ENCODE data around the gene GDF10.

Gene GDF10

DNA sequence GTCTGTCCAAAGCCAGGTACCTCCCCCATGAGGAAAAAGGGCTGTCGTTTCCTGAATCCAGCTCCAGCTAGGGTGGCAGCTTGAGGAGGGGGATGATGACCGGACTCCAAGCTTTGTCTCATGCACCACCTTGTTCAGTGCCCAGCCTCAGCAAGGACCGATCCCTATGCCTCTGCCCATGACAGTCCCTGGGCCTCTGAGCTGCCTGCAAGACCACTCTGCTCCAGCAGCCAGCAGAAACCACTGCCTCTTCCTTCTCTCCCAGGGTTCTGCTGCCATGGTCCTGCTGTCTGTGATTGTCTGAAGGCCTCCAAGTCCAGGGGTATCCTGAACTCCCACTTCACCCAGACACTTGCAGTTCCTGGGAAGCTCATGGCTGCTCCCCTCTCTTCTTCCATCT, 21.3 kb upstream of the GDF10 start:
- TF ChIP-seq, protein P1, sequence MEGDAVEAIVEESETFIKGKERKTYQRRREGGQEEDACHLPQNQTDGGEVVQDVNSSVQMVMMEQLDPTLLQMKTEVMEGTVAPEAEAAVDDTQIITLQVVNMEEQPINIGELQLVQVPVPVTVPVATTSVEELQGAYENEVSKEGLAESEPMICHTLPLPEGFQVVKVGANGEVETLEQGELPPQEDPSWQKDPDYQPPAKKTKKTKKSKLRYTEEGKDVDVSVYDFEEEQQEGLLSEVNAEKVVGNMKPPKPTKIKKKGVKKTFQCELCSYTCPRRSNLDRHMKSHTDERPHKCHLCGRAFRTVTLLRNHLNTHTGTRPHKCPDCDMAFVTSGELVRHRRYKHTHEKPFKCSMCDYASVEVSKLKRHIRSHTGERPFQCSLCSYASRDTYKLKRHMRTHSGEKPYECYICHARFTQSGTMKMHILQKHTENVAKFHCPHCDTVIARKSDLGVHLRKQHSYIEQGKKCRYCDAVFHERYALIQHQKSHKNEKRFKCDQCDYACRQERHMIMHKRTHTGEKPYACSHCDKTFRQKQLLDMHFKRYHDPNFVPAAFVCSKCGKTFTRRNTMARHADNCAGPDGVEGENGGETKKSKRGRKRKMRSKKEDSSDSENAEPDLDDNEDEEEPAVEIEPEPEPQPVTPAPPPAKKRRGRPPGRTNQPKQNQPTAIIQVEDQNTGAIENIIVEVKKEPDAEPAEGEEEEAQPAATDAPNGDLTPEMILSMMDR (IDR thresholded peaks at IDR 0.05; ENCODE audit: low read depth, low read length, missing control alignments), result no peak
- no peak for DNase-seq (ENCODE audit: low read depth)
- H3K4me3 ChIP-seq (ENCODE audit: low read depth, low read length), result no peak overlapping the region

DNA sequence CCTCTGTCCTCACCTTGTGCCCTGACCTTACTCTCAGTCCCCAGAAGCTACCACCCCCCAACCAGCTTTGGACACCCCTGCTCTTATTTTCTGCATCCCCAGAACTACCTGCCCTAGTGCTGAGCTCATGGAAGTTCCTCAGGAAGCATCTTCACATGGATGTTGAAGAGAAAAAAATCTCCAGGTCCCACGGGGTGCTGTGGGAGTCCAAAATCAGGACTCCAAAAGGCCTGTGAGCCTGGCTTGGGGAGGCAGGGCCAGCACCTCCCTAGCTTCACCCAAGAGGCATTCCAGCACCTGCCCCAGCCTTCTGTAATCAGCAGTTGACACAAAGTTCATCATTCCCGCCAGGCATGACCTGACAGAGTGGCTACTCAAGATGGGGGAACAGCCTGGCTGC, 20.7 kb upstream of the GDF10 start:
- no peak for DNase-seq (ENCODE audit: low read depth)
- TF ChIP-seq, protein P1 (IDR thresholded peaks at IDR 0.05; ENCODE audit: low read depth, low read length, missing control alignments), result no peak
- no peak overlapping the region for H3K4me3 ChIP-seq (ENCODE audit: low read depth, low read length)

DNA sequence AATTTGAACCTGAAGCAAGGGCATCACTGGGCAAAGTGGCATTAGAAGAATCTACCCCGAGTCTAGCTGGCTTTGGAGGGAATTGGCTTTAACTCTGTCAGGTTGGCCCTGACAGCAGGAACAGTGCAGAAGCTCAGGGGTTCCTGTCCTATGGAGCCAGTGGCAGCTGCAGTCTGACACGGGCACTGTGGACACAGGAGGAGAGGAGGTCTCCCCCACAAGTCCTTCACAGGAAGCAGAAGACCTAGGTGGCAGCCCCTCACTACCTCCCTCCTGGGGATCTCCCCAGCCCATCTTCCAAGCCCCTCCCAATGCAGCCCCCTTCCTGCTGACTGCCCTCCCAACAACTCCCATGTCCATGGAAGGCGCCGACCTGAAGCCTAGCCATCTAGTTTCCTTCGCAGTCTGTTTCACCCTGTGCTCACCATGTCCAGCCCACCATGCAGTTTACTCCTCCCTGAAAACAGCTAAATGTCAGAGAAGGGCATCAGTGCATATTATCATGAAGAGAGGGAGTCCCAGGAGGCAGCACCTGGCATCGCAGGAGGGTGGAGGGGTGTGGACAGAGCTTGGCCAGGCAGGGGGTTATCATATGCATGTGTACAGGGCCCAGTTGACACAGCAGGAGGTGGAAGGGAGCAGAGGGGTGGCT, 17.9 kb upstream of the GDF10 start:
- DNase-seq (ENCODE audit: low read depth), result no peak
- no peak overlapping the region for H3K4me3 ChIP-seq (ENCODE audit: low read depth, low read length)
- TF ChIP-seq, protein P1 (IDR thresholded peaks at IDR 0.05; ENCODE audit: low read depth, low read length, missing control alignments), result no peak

DNA sequence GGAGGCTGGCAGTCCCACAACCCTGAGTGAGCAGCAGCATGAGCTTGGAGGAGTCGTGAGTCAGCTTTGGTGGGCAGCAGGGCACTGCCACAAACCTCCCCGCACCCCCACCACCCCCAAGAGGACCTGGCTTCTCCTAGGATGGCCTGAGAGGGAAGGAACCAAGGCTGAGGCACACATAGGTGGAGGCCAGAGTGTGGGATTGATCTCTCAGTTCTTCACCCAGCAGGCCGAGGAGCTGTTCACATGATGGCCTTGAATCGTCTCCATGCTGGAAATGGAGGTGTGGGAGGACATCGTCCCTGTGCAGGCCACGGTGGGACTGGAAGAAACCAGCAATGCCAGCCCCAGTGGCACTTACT, 17.4 kb upstream of the GDF10 start:
- DNase-seq (ENCODE audit: low read depth), result no peak
- TF ChIP-seq, protein P1 (IDR thresholded peaks at IDR 0.05; ENCODE audit: low read depth, low read length, missing control alignments), result no peak
- H3K4me3 ChIP-seq (ENCODE audit: low read depth, low read length), result no peak overlapping the region

DNA sequence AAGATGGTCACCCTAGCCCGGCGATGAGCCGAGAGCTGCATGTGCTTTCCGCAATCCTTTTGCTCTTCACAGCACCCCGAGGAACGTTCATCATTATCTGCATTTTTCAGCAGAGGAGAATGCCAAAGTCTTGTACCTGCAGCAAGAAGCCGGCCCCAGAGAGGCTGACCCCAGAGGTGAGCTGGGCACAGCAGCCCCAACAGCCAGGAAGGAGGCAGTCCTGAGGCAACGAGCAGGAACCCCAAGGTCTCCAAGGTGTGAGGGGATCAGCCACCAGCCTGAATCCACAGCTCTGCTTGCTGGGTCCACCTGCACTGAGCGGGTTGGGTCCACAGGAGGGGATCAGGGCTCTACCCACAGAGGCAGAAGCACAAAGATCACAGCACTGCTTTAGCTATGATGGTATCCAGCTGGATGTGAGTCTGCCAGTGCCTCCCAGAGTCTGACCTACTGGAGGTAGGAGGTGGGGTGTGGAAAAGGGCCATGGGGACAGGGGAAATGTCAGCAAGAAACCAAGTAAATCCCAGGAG, 16.8 kb upstream of the GDF10 start:
- TF ChIP-seq, protein P1 (IDR thresholded peaks at IDR 0.05; ENCODE audit: low read depth, low read length, missing control alignments), result no peak
- DNase-seq (ENCODE audit: low read depth), result no peak
- H3K4me3 ChIP-seq (ENCODE audit: low read depth, low read length), result no peak overlapping the region

DNA sequence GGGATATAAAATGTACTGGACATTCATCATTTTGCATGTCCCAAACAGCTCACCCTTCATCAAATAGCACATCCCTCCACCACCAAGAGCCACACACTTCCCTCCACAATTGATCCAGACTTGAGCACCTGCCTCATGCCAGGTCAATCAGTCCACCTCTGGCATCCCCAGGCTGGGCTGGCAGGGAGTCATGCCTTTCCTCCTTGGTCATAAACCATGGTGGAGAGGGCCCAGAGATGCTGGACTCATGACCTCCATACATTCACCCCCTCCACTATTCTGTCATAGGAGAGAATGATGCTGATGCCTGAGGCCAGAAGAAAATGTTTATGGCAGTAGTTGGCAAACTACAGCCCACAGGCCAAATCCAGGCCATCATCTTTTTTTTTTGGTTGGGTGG, 16.1 kb upstream of the GDF10 start:
- DNase-seq (ENCODE audit: low read depth), result no peak
- no peak overlapping the region for H3K4me3 ChIP-seq (ENCODE audit: low read depth, low read length)
- TF ChIP-seq, protein P1 (IDR thresholded peaks at IDR 0.05; ENCODE audit: low read depth, low read length, missing control alignments), result no peak
